GM12891 (cell line): Measurements from ENCODE around the gene RNF14.

Source experiments
- POLR2A ChIP-seq: IDR thresholded peaks from 2 replicates; pipeline ENCODE4 v1.6.1; 2011; ENCODE audit warnings: low read depth, low read length, control low read depth
- POLR2AphosphoS5 ChIP-seq: IDR thresholded peaks from 2 replicates; pipeline ENCODE4 v1.6.1; 2011; ENCODE audit warnings: low read depth, low read length, control low read depth

- TF ChIP-seq POLR2A (no peak), POLR2AphosphoS5 (no peak)
Observed at GRCh38 chr5:141951332-141951781, 17.5 kb upstream of the RNF14 start.
